GM19351 (cell line): ENCODE measurements around the gene PRDX1.
"Not testable (repeated sequence)": the region's sequence is repeated elsewhere in the genome, so short reads cannot be mapped to it uniquely, and the experiment has no call there.

Source experiments
- ATAC-seq: cut with Tn5 transposase; IDR thresholded peaks from one replicate; pipeline ENCODE4 v1.9.1; 2021; ENCODE audit warnings: mild to moderate bottlenecking, moderate library complexity; ENCODE audit not compliant: unreplicated experiment

PRDX1 gene

GRCh38 chr1:45536886-45537285 is 15.2 kb upstream of the PRDX1 start:
- no peak for ATAC-seq

GRCh38 chr1:45535988-45536766 is 14.5 kb upstream of the PRDX1 start:
- ATAC-seq: no peak

GRCh38 chr1:45531873-45532272 is 10.2 kb upstream of the PRDX1 start:
- ATAC-seq: no peak

- ATAC-seq: no peak
Observed at GRCh38 chr1:45530632-45531135, 9.0 kb upstream of the PRDX1 start.

GRCh38 chr1:45526135-45526644 is 4.5 kb upstream of the PRDX1 start:
- no peak for ATAC-seq

GRCh38 chr1:45523975-45524374 is 2.3 kb upstream of the PRDX1 start:
- not testable (repeated sequence) for ATAC-seq

- ATAC-seq: not testable (repeated sequence)
Observed at GRCh38 chr1:45523516-45523915, 1.8 kb upstream of the PRDX1 start.

GRCh38 chr1:45522324-45523104 is 830 bp upstream of the PRDX1 start:
- no peak for ATAC-seq

GRCh38 chr1:45519774-45520173 is 1.9 kb downstream of the PRDX1 start:
- not testable (repeated sequence) for ATAC-seq

GRCh38 chr1:45518910-45519309 is 2.8 kb downstream of the PRDX1 start:
- ATAC-seq: no peak

- ATAC-seq: not testable (repeated sequence)
Observed at GRCh38 chr1:45518366-45518765, 3.3 kb downstream of the PRDX1 start.

GRCh38 chr1:45516465-45516864 is 5.2 kb downstream of the PRDX1 start:
- no peak for ATAC-seq

- ATAC-seq: no peak
Observed at GRCh38 chr1:45516036-45516435, 5.6 kb downstream of the PRDX1 start.

GRCh38 chr1:45513532-45514260 is 8.0 kb downstream of the PRDX1 start:
- ATAC-seq: not testable (repeated sequence)

GRCh38 chr1:45512641-45513054 is 9.0 kb downstream of the PRDX1 start:
- no peak for ATAC-seq

- no peak for ATAC-seq
Observed at GRCh38 chr1:45510972-45511527, 10.6 kb downstream of the PRDX1 start.

GRCh38 chr1:45510036-45510971 is 11.4 kb downstream of the PRDX1 start:
- ATAC-seq: no peak

GRCh38 chr1:45508295-45509151 is 13.2 kb downstream of the PRDX1 start:
- no peak for ATAC-seq

GRCh38 chr1:45507893-45508292 is 13.8 kb downstream of the PRDX1 start:
- ATAC-seq: no peak
